ENCODE data around the gene ME3.

DNA sequence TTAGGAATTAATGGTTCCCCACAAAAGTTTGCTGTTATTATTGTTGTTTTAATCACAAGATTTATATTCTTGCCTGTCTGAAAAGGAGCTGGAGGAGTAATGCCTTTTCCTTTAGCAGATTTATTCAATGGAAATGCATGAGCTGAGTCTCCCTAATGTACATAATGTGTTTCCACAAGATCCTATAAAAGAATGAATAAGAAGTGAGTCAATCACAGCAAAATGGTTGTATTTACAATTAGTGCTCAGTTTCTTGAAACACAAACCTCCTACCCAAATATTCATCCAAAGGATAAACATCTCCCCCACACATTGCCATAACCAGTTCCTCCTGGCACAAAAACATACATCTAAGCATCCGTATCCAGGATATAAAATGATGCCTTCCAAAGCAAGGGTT is 33.3 kb downstream of the ME3 start:
- TF ChIP-seq, protein P1, sequence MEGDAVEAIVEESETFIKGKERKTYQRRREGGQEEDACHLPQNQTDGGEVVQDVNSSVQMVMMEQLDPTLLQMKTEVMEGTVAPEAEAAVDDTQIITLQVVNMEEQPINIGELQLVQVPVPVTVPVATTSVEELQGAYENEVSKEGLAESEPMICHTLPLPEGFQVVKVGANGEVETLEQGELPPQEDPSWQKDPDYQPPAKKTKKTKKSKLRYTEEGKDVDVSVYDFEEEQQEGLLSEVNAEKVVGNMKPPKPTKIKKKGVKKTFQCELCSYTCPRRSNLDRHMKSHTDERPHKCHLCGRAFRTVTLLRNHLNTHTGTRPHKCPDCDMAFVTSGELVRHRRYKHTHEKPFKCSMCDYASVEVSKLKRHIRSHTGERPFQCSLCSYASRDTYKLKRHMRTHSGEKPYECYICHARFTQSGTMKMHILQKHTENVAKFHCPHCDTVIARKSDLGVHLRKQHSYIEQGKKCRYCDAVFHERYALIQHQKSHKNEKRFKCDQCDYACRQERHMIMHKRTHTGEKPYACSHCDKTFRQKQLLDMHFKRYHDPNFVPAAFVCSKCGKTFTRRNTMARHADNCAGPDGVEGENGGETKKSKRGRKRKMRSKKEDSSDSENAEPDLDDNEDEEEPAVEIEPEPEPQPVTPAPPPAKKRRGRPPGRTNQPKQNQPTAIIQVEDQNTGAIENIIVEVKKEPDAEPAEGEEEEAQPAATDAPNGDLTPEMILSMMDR (IDR thresholded peaks at IDR 0.05 in 2 of 3, conservative IDR thresholded peaks at IDR 0.05 in 1 of 3; ENCODE audit: borderline replicate concordance in 1 of 3, insufficient read depth in 1 of 3, low read depth in 2 of 3, low read length in 2 of 3): no peak
- TF ChIP-seq POLR2A (IDR thresholded peaks at IDR 0.05; ENCODE audit: borderline replicate concordance, extremely low read depth, insufficient read depth, insufficient read length): no peak
- no peak for TF ChIP-seq YY1 (IDR thresholded peaks at IDR 0.05; ENCODE audit: extremely low read depth, insufficient replicate concordance, low read depth, low read length)
- TF ChIP-seq, protein P2, sequence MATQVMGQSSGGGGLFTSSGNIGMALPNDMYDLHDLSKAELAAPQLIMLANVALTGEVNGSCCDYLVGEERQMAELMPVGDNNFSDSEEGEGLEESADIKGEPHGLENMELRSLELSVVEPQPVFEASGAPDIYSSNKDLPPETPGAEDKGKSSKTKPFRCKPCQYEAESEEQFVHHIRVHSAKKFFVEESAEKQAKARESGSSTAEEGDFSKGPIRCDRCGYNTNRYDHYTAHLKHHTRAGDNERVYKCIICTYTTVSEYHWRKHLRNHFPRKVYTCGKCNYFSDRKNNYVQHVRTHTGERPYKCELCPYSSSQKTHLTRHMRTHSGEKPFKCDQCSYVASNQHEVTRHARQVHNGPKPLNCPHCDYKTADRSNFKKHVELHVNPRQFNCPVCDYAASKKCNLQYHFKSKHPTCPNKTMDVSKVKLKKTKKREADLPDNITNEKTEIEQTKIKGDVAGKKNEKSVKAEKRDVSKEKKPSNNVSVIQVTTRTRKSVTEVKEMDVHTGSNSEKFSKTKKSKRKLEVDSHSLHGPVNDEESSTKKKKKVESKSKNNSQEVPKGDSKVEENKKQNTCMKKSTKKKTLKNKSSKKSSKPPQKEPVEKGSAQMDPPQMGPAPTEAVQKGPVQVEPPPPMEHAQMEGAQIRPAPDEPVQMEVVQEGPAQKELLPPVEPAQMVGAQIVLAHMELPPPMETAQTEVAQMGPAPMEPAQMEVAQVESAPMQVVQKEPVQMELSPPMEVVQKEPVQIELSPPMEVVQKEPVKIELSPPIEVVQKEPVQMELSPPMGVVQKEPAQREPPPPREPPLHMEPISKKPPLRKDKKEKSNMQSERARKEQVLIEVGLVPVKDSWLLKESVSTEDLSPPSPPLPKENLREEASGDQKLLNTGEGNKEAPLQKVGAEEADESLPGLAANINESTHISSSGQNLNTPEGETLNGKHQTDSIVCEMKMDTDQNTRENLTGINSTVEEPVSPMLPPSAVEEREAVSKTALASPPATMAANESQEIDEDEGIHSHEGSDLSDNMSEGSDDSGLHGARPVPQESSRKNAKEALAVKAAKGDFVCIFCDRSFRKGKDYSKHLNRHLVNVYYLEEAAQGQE (IDR thresholded peaks at IDR 0.05; ENCODE audit: low read depth): no peak
- TF ChIP-seq POLR2AphosphoS5 (IDR thresholded peaks at IDR 0.05; ENCODE audit: low read depth, low read length): no peak
- TF ChIP-seq EZH2 (IDR thresholded peaks at IDR 0.05): no peak
- no peak for TF ChIP-seq ZNF274 (IDR thresholded peaks at IDR 0.05; ENCODE audit: low read depth, low read length)
- no peak for TF ChIP-seq FOSL1 (IDR thresholded peaks at IDR 0.05; ENCODE audit: low read depth)
- TF ChIP-seq CEBPB (IDR thresholded peaks at IDR 0.05; ENCODE audit: low read depth): no peak
- TF ChIP-seq JUND (IDR thresholded peaks at IDR 0.05): no peak
- TF ChIP-seq EGR1 (IDR thresholded peaks at IDR 0.05; ENCODE audit: low read depth): no peak
- TF ChIP-seq, protein P3, sequence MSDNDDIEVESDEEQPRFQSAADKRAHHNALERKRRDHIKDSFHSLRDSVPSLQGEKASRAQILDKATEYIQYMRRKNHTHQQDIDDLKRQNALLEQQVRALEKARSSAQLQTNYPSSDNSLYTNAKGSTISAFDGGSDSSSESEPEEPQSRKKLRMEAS (IDR thresholded peaks at IDR 0.05): no peak

Measured in HCT116 (cell line).